ENCODE results near the gene CIAO2B. TPM values are rescaled to one million over a fixed set of nuclear protein-coding genes. Genes with fewer than 3 reads are reported as not detected.

The CIAO2B gene
- 87.1 TPM for total RNA-seq

DNA sequence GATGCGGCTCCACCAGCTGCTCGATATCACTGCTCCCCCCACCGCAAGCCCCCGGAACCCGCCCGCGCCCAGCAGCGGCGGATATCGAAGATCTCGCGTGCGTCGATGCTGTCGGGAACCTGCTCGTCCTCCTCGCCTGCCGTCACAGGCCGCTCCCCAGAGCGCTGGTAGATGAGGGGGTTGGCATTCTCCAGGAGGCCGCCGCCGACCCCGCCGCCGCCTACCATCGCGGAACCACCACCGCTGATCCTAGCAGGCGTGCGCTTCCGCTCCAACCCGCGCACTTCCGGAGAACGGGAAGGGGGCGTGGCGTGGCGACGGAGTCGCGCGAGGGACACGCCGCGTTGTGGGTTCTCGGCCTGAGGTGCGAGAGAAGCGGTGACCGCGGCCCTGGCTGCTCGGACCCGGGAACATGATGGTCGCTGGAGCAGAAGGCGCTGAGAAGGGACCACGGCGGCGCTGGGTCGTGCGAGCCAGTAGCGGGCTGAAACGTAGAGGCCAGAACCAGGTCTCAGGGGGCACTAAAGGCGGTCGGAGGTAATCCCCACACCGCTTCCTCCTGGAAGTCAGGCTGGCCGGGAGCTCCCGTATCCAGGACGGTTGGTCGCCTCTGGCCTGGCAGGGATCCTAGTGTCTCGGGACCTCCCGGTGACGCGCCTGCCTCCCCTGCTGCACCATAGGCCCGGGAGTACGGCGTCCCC is at the start of gene CIAO2B:
Gene CIAO2B, minus strand, starts transcription at position 265 of the 701 bp plus-strand sequence. Its CDS starts 38 bp downstream, at position 227.

DNA sequence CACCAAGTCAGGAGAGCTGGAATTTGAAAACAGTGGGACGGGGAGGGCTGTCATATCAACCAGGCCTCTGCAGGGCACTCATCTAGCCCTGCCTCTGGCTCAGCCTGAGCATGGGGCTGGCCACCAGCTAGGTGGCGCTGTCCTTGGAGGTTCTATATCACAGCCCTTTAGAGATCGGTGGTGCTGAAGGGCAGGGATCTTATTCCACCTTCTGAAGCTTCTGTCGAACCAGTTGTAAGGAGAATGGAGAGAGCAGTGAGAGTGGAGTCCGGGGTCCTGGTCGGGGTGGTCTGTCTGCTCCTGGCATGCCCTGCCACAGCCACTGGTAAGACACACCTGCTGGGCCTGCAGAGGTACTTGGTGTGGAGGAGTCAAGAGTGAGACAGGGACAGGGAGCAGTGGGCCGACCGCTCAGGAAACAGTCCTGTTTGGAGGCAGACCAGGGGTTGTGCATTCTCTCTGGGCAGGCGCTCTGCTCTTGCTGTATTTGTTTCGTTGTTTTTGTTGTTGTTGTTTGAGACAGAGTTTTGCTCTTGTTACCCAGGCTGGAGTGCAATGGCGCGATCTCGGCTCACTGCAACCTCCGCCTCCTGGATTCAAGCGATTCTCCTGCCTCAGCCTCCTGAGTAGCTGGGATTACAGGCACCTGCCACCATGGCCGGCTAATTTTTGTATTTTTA is 27.0 kb upstream of the CIAO2B start, which contains the start of gene CES3:
Gene CES3, plus strand, starts transcription at position 202 of the 680 bp plus-strand sequence. Its CDS starts 42 bp downstream, at position 244.

DNA sequence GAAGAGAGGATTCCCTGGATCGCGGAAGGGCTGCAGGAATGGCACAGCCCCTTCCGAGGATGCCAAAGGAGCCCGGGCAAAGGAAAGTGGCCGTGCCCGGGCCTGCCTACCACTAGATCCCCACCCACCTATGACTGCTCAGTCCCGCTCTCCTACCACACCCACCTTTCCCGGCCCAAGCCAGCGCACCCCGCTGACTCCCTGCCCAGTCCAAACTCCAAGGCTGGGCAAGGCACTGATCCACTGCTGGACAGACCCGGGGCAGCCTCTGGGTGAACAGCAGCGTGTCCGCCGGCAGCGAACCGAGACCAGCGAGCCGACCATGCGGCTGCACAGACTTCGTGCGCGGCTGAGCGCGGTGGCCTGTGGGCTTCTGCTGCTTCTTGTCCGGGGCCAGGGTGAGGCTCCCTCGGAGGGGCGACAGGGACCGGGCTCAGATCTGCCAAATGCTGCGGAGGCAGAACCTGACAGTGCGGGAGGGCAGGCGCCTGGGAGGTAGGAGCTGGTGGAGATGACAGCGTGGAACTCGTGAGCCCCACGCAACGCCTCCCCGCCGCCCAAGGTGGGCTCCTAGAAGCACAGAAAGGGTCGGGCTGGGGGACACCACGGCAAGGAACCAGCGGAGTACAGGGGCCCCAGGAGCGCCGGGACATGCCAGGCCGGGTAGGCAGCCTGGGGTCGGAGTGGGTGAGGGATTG is 1.3 kb upstream of the CIAO2B start, which contains the start of gene CES2:
Gene CES2, plus strand, starts transcription at position 203 of the 698 bp plus-strand sequence. Its CDS starts 120 bp downstream, at position 323.

DNA sequence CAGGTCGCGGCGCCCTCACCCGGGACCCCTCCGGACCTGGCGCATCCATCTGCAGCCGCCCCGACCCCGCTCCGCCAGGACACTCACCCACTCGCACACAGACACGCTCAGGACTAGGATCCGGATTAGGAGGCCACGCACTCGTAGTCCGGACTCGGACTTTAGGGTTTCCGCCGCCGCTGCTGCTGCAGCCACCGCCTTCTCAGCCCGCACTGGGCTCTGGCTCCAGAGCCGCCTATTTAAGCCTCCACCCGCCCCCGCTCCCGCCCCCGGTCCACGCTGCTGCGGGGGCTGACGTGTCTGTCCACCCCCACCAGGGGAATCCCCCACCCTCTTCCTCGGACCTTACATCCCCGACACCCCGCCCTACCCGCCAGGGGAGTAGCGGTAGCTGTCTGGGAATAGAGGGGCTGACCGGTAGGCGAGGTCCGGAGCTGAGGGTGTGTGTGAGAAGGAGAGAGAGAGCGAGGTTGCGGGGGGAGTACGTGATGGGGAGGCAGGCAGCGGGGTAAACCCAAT is 8.8 kb downstream of the CIAO2B start, which contains the start of gene RRAD:
Gene RRAD, minus strand, starts transcription at position 214 of the 519 bp plus-strand sequence. CDS start 356 bp downstream, outside the sequence.

DNA sequence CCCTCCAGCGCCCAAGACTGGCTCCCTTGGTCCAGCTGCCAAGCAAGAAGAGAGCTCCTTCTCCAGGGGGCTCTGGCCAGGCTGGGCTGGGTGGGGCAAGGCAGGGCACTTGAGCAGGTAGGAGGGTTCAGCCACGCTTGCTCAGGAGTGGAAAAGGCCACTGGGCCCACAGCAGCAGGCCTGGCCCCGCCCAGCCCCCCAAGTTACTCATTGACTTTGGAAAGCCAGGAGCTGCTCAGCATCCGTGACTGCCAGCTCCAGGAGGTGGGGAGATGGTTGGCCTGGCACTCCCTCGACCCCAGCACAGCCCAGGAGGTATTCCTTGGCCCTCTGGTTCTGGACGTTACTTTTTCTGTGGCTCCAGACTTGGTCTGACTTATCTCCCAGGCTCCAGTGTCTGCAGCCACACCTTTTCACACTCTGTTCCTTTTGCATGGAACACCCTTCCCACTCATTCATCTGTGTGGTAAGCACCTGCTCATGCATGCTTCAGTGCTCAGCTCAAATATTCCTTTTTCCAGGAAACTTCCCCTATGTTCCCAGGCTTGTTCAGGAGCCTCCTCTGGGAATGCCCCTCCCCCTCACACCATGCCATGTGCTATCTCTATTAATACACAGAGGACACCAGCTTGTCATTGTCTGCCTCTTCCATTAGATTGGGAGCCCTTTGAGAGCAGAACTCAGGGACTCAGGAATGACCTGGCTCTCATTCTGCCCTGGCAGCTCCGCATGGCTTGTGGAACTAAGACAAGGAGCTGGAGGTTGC is 15.2 kb downstream of the CIAO2B start, which contains the start of gene CDH16:
Gene CDH16, minus strand, starts transcription at position 83 of the 766 bp plus-strand sequence. CDS start 820 bp downstream, outside the sequence.

Other genes with a start within 250 kb of the CIAO2B start
- gene CMTM4, start 237.7 kb downstream of the CIAO2B start, total RNA-seq: 43.5 TPM
- 226 TPM for gene DYNC1LI2, start 182.8 kb downstream of the CIAO2B start, total RNA-seq
- not detected for gene TERB1, start 132.8 kb downstream of the CIAO2B start, total RNA-seq
- 90.3 TPM for gene NAE1, start 103.4 kb downstream of the CIAO2B start, total RNA-seq
- not detected for gene CA7, start 90.0 kb downstream of the CIAO2B start, total RNA-seq
- 12.7 TPM for gene PDP2, start 53.9 kb downstream of the CIAO2B start, total RNA-seq
- not detected for gene CDH16, start 15.5 kb downstream of the CIAO2B start, total RNA-seq
- gene RRAD, start 8.9 kb downstream of the CIAO2B start, total RNA-seq: 52.9 TPM
- gene CES2, start 1.1 kb upstream of the CIAO2B start, total RNA-seq: 34.1 TPM
- 0.77 TPM for gene CES3, start 26.9 kb upstream of the CIAO2B start, total RNA-seq
- gene CES4A, start 54.2 kb upstream of the CIAO2B start, total RNA-seq: 8.9 TPM
- gene CBFB, start 94.7 kb upstream of the CIAO2B start, total RNA-seq: 47.7 TPM
- 28.2 TPM for gene PHAF1, start 175.5 kb upstream of the CIAO2B start, total RNA-seq
- gene B3GNT9, start 216.6 kb upstream of the CIAO2B start, total RNA-seq: 26.2 TPM
- 6.3 TPM for gene TRADD, start 225.5 kb upstream of the CIAO2B start, total RNA-seq
- 7.9 TPM for gene FBXL8, start 225.6 kb upstream of the CIAO2B start, total RNA-seq
- 33.2 TPM for gene HSF4, start 230.3 kb upstream of the CIAO2B start, total RNA-seq
- 12.4 TPM for gene NOL3, start 236.1 kb upstream of the CIAO2B start, total RNA-seq
- gene MATCAP1, start 249.6 kb upstream of the CIAO2B start, total RNA-seq: 44.2 TPM